ENCODE data around the gene SHISAL1.

Gene SHISAL1

DNA sequence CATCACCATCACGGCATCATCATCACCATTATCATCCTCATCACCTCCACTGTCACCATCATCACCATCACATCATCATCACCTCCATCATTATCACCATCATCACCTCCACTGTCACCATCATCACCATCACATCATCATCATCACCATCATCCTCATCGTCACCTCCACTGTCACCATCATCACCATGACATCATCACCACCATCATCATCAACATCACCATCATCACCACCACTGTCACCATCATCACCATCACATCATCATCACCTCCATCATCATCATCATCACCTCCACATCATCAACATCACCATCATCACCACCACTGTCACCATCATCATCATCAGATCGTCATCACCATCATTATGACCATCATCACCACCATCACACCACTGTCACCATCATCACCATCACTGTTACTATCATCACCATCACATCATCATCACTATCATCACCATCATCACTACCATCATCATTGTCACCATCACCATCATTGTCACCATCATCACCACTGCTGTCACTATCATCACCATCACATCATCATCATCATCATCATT is 99.2 kb downstream of the SHISAL1 start:
- no peak overlapping the region for H3K4me3 ChIP-seq (ENCODE audit: low read depth, low read length)

DNA sequence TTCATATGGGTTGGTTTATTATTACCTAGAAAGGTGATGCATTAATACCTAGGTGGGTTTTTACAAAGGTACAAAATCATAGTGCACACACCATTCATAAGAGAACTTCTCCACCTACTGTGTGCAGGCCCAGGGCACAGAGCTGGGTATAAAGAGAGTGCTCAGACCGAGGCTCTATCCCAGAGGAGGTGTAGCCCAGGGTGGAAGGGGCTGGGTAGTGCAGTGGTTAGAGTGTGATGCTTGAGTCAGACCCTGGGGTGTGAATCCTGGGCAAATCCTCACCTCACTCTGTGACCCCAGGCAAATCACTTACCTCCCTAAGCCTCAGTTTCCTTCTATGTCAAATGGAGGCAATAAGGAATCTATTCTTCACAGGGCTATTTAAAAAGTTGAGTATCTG is 99.8 kb downstream of the SHISAL1 start:
- H3K4me3 ChIP-seq (ENCODE audit: low read depth, low read length), result no peak overlapping the region

DNA sequence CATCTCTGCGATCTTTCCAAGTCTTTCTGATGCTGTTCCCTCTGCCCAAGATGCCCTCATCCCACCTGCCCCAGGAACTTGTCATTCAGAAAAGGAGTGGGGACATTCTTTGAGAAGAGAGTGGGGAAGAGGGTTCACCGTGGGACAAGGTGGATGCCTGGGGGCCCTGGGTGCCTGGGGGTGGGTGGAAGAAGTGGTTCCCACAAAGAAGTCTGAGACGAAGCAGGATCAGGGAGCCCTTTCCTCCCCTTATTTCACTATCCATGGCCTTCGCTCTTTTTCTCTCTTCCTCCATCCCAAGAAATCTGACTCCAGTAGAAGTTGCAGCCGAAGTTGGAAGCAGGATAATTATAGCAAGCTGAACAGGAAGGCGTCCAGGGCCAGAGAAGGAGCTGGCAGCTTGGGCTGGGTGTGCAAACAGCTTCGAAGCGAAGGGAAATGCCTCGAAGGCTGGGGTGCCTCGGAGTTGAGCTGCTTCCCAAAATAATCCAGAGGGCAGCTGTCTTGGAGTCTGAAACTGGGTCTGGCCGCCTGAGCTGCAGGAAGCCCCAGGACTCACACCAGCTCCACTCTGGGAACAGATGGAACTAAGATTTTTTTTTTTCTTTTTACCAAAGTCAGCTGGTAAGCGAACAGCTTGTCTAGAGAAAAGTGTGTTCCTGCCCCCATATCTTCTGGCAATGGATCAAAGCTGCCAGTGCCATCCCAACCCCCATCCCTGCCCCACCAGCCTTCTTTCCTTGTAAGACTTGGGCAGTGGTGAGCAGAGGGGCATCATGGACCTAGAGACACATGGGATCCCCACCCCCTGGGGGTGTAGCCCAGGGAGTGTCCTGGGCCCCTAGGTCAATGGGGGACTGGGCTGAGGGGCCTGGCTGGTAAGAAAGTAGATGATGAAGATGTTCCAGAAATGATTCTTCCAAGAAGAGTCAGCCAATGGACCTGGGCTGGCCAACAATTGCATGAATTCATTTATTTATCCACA is 100.5 kb downstream of the SHISAL1 start:
- no peak overlapping the region for H3K4me3 ChIP-seq (ENCODE audit: low read depth, low read length)

DNA sequence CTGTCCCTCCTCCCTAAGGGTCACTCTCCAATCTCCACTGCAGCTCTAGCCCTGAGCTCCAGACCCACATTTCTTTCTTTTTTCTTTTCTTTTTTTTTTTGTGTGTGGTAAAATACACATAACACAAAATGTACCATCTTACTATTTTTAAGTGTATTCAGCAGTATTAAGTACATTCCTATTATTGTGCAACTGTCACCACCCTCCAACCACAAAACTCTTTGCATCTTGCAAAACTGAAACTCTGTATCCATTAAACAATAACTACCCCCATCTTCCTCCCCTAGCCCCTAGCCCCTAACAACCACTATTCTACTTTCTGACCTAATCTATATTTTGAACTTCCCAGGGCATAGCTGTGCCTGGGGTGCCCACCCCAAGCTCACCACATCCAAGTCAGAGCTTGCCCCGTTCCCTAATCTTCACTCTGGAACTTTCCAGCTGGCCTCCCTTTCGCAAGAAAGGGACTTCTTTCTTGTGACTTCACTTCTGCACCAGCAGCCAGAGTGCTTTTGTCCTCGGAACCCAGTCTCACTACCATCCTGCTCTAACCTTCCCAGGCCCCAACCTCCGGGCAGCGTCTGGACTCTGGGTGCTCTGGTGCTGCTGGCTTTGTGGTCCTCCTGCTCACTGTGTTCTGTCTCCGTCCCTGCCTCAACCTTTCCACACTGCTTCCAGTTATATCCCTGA is 101.3 kb downstream of the SHISAL1 start:
- no peak overlapping the region for H3K4me3 ChIP-seq (ENCODE audit: low read depth, low read length)

DNA sequence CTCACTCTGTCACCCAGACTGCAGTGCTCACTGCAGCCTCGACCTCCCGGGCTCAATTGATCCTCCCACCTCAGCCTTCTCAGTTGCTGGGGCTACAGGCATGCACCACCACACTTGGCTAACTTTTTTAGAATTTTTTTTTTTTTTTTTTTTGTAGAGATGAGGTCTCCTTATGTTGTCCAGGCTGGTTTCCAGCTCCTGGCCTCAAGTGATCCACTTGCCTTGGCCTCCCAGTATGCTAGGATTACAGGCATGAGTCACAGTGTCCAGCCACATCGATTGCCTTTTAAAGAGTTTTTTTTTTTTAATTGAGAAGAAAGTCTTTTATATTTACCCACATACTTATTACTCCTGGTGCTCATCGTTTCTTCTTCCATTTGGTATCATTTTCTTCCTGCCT is 102.0 kb downstream of the SHISAL1 start:
- no peak overlapping the region for H3K4me3 ChIP-seq (ENCODE audit: low read depth, low read length)

DNA sequence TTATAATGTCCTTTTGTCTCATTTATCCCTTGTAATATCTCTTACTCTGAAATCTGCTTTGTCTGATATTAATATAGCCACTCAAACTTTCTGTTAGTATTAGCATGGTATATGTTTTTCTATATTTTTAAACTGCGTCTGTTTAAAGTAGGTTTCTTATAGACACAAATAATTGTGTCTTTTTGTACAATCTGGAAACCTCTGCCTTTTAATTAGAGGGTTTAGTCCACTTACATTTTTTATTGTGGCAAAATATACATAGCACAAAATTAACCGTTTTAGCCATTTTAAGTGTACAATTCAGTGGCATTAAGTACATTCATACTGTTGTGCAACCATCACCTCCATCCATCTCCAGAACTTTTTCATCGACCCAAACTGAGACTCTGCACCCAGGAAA is 103.4 kb downstream of the SHISAL1 start:
- H3K4me3 ChIP-seq (ENCODE audit: low read depth, low read length), result no peak overlapping the region

DNA sequence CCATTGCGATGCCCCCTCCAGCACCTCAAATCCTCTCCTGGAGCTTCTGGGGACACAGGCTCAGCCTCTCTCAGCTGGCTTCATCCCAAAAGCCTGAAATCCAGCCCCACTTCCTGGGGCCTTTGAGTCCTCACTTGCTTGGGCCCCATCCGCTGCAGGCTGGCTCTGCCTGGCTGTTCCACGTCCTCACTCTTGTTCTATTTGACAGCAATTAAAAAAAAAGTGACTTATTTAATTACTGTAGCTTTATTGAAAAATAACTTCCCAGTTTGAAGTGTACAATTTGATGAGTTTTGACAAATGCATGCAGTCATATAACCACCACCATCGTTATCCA is 104.8 kb downstream of the SHISAL1 start:
- no peak overlapping the region for H3K4me3 ChIP-seq (ENCODE audit: low read depth, low read length)

DNA sequence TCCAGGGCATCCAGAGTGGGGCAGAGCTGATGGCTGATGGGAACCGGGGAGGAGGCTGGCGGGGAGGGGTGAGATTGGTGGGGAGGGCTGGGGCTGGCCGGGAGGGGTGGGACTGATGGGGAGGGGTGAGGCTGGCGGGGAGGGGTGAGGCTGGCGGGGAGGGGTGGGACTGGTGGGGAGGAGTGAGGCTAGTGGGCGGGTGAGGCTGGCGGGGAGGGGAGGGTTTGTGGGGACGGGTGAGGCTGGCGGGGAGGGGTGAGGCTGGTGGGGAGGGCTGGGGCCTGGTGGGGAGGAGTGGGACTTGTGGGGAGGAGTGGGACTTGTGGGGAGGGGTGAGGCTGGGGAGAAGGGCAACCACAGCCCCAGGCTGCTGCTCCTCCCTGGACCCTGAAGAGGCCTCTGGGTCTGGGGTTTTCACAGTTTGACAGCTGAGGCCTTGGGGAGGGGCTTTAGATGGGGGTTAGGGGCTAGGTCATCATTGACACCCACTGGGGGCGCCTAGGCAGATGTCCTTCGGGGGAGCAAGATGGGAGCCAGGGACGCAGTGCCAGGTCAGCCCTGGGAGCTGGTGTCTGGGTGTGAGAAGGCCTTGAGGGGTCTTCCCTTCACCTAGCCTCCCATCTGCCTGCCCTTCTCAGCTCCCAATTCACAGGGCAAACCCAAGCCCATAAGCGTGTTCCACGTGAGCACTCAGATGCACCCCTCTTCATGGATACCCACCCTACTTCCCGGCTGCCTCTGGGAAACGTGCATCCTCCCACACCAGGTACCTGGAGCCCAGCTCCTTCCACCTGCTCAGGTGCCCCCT is 105.4 kb downstream of the SHISAL1 start:
- no peak overlapping the region for H3K4me3 ChIP-seq (ENCODE audit: low read depth, low read length)

DNA sequence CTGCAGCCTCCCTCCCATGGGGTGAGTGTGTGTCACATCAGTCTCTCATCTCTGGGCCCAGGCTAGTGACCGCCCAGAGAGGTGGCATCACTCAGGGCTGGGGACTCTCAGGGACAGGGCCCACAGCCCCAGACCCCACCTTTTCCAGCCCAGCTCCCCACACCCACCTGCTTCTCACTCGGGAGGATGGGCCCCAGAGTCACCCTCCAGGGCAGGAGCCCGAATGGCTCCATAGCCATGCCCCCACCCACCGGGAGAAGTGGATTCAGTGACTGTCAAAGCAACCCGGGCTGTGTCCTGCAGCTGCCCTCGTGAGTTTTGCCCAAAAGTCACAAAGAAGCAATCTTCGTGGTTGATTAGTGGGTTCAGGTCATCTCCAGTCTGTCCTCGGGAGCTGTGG is 106.1 kb downstream of the SHISAL1 start:
- H3K4me3 ChIP-seq (ENCODE audit: low read depth, low read length), result no peak overlapping the region

DNA sequence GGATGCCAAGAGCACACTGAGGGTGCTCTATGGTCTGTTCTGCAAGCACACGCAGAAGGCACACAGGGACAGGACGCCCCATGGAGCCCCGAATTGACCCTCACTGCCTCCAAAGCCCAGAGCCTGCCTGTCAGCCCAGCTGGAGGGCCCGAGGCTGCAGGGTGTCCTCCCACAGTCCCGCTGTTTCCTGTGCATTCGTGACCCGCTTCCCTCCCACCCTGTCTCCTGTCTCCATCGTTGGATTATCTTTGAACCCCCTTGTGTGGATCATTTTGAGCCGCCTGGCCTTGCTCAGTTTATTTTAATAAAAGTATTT is 106.5 kb downstream of the SHISAL1 start:
- no peak overlapping the region for H3K4me3 ChIP-seq (ENCODE audit: low read depth, low read length)

DNA sequence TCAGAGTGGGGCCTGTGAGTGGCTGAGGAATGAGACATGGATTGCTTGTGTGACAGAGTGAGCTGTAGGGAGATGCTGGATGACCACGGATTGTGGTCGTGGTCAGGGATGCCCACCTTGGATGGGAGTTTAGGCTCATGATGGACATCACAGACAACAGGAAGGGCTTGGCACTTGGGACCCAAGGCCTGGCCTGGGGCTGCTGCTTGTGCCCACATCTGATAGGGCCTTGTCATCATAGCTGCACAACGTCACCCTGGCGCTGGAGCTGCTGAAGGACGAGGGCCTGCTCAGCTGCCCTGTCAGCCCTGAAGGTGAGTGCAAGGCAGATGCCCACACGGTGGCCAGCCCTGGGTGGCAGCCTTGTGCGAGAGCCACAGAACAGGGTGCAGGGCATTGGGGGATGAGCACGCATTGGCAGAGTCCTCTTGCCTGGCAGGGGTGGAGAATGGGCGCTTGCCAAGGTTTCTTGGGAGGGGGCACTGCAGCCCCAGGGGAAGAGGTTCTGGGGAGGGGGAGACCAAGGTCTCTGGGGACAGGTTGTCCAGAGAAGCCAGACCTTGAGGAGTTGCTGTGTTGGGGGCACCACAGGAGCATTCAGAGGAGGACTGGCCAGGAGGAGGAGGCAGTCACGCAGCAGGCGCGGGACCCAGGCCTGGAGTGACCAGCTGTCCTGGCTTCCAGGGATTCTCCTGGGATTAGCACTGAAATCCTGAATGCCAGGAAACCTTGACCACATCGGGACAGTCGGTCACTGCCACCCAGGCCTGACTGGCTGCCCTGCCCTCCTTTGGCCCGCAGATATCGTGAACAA is 107.0 kb downstream of the SHISAL1 start:
- H3K4me3 ChIP-seq (ENCODE audit: low read depth, low read length), result no peak overlapping the region

DNA sequence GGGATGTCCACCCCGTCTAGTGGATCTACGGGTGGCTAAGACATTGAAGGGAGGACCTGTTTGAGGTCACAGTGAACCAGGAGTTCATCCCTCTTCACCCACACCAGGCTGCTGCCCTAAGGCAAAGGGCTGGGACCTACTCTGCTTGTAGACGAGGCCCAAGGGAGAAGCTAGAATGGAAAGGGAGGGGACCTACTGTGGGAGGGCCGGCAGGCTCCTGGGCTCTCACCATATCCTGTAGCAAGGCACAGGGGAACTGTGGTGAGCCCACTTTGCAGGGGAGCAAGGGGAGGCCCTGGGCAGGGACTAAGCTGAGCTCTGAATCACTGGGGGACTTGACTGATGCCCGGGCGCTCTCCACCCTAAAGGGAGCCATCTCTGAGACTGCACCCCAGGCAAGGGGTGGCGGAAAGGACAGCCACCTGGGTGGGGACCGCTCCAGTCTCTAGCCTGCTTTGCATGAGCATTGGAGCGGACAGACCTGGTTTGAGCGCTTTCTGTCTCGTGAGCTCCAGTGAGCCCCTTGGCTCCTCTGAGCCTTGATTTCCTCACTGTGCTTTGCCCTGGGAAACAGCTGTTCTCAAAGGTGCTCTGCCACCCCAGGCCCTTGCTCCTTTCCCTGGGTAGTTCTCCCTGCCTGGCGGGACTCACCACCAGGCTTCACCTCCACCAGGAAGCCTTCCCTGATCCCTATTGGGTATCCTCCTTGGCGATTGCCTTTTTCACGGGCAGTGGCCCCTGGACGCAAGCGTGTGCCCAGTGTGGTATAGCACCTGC is 107.8 kb downstream of the SHISAL1 start:
- no peak overlapping the region for H3K4me3 ChIP-seq (ENCODE audit: low read depth, low read length)

DNA sequence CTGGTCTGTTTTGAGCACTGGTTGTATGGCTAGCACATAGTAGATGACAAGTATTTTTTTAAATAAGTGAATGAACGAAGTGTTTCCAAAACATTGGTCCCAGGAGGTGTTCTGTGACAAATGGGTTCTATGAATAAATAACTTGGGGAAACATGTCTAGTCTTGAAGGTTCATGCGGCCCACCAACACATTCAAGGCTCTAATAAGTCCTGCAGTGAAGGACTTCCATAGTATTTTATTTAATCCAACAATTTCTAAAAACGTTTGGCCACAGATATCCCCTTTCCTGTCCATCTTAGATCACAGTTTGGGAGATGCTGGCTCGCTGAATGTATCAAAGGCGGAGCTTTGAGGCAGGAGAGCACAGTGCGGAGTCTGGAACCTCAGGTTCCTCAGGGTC is 109.5 kb downstream of the SHISAL1 start:
- no peak overlapping the region for H3K4me3 ChIP-seq (ENCODE audit: low read depth, low read length)

DNA sequence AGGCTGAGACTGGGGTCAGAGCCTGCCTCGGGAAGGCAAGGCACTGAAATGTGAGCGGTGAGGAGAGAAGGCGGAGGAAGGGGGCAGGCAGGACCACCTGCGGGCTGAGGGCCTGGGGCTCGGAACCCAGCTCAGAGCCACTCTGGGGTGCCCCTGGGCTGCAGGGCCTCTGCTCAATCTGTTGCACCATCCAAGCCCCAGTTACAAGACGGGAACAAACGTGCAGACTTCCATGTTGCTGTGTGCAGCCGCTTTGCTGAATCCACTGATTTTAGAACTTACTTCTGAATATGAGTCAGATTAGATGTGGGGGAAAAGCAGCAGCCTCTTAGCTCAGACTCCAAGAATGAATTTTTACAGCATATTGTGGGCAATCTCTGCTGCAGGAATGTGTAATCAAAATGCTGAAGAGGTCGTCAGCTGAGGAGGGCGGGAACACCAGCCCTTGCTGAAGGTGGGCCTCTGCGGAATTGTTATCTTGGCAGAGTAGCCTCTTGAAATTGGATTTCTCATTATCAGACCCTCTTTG is 110.4 kb downstream of the SHISAL1 start:
- H3K4me3 ChIP-seq (ENCODE audit: low read depth, low read length), result no peak overlapping the region

DNA sequence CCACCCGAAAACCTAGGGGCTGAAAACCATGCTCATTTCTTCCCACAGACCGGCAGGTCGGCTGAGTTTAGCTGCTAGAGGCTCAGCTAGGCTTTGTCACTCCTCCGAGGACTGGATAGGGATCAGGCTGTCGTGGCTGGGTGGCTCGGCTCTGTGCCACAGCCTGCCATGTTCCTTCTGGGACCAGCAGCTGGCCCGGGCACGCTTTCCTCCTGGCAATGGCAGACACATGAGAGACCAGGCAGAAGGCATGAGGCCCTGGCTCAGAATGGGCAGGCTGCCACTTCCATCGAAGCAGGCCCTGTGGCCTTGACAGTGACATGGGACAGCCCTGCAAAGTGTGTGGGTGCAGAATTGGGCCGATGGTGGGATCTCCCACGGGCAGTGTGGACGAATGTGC is 111.1 kb downstream of the SHISAL1 start:
- no peak overlapping the region for H3K4me3 ChIP-seq (ENCODE audit: low read depth, low read length)

DNA sequence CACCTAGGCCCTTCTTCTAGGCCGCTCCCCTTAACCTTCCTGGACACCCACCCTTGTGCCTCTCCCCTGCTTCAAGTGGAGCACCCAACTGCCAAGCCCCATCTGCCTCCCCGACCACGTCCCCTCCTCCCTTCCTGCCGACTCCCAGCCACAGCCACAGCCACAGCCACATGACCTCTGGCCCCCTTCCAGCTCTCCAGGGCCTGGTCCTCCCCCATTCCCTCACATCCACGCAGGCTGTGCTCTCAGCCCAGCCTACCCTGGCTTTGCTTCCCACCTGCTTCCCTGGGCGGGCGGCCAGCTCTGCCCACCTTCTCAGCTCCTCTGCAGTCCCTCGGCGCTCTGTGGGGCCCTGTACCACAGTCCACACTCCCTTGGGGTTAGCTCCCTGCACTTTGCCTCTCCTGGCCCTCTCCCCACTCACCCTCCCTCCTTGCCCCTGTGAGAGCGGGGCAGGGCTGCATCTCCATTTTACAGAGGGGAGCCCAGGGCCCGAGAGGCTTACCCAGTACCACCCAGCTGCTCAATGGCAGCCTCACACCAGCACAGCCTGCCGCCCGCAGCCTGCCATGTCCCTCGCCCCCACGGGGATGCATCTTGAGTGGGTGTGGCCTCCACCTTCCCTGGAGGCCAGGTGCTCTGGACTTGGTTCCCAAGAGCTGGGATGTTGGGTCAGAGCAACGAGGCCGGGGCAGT is 111.7 kb downstream of the SHISAL1 start:
- H3K4me3 ChIP-seq (ENCODE audit: low read depth, low read length), result no peak overlapping the region

DNA sequence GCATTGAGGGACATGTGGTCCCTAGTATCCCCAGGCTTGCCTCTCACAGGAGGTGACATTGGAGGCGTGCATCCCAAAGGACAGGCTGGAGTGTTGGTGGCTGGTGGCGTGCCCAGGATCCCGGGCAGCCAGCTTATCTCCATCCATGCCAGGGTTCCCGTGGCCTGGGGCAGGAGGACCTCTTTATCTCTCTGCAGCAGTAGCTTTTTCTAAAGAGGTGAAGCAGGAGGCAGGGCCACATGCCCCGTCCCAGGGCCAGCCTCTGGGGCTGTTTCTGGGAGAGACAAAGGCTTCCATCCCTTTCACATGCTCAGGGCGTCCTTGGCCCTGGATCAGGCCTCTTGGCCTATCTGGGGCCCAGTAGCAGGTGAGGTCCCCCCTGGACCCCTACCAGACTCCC is 112.3 kb downstream of the SHISAL1 start:
- H3K4me3 ChIP-seq (ENCODE audit: low read depth, low read length), result no peak overlapping the region

DNA sequence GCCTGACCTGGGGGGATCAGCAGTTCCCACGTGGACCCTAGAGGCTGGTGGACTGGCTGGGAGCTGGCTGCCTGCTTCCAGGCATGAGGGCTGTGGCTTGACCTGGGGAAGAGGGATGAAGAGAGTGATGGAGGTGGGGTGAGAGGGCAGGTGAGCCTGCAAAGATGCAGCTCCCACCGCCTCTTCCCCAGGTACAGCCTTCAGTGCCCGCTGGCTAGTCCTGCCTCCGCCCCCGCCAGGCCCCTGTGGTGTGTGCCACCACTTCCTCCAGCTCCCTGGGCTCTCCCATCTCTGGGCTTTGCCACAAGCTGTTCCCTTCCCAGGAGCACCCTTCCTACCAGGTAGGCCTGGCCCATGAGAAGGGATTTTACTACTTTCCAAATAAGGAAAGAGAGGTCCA is 112.9 kb downstream of the SHISAL1 start:
- H3K4me3 ChIP-seq (ENCODE audit: low read depth, low read length), result no peak overlapping the region

DNA sequence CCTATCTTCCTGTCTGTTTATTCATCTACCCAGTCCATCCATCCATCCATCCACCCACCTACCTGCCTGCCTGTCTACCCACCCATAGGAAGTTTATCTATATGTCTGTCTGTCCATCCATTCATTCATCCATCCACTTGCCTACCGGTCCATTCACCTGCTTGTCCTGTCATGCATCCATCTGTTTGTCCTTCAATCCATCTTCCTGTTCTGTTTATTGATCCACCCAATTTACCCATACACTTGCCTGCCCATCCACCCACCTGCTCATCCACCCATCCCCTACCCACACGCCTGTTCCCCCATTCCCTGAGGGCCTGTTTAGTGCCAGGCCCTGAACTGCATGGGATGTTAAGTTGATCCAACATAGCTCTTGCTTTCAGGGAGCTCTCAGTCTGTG is 113.6 kb downstream of the SHISAL1 start:
- H3K4me3 ChIP-seq (ENCODE audit: low read depth, low read length), result no peak overlapping the region

Data from iPS-11a (cell line).